ENCODE data around the gene SESN3.

The SESN3 gene

DNA sequence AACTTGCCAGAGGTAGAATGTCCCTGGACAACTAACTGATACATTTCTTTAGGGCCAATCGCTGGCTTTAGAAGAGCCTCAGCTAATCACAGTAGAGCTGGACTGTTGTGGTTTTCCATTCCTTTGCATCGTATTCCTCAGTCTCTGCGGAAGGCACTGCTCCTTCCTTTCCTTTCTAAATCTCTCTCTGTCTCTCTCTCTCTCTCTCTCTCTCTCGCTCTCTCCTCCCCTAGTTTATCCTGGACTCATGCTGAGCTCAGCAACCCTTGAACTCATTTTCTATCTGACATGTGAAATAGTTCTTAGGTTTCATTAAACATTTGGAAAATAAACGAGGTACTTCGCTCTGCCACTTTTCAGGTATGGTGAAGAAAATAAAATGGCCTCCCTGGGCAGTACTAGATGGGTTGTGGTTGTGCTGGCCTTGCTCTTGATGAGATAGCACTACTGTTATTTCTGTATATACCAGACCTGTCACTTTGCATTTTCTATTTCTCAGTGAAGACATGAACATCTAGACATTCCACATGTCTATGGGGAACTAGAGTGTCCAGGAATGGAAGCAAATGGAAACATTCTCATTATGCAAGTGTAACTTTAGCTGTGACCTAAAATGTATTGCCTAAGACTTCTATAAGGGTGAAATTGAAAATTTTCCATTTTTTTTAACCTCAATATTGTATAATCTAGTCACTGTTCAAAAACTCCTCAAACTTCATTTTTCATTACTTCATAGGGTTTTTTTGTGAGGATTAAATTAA, 12.0 kb upstream of the SESN3 start:
- TF ChIP-seq, protein P1, sequence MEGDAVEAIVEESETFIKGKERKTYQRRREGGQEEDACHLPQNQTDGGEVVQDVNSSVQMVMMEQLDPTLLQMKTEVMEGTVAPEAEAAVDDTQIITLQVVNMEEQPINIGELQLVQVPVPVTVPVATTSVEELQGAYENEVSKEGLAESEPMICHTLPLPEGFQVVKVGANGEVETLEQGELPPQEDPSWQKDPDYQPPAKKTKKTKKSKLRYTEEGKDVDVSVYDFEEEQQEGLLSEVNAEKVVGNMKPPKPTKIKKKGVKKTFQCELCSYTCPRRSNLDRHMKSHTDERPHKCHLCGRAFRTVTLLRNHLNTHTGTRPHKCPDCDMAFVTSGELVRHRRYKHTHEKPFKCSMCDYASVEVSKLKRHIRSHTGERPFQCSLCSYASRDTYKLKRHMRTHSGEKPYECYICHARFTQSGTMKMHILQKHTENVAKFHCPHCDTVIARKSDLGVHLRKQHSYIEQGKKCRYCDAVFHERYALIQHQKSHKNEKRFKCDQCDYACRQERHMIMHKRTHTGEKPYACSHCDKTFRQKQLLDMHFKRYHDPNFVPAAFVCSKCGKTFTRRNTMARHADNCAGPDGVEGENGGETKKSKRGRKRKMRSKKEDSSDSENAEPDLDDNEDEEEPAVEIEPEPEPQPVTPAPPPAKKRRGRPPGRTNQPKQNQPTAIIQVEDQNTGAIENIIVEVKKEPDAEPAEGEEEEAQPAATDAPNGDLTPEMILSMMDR (conservative IDR thresholded peaks at IDR 0.05; ENCODE audit: low read depth, low read length): no peak
- no peak overlapping the region for H3K4me3 ChIP-seq (ENCODE audit: low read length)

DNA sequence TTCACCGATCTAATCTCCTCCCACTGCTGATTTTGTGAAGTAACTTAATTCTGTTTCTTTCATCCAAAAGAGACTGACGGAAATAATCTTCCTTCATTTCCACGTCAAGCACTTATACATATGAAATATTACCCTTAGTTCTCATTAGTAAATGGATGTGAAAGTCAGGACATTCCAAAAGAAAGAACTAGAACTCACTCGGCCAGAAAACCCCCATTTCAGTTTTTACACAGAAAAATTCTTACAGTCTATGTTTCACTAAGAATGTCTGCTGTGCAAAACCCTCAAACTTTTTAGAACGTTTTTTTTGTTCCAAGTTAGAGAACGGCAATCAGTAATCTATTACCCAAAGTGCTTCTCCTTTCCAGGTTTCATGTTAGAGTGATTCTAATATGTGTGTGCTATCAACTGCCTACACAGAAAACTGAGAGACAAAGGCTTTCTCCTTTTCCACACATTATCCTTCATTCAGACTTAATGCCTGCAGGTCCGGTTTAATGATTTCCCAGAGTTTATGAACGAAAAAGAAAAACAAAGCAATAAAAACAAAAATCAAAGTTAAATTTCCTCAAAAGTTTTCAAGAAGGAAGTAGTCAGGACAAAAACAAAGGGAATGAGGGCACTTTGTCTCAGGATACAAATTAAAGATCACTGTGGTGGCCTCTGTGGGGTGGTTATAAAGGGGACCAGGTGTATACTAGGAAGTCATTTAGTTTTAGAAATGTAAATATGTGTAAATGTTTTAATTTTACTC, 11.3 kb upstream of the SESN3 start:
- no peak overlapping the region for H3K4me3 ChIP-seq (ENCODE audit: low read length)
- no peak for DNase-seq (ENCODE audit: low read depth)
- TF ChIP-seq, protein P1 (conservative IDR thresholded peaks at IDR 0.05; ENCODE audit: low read depth, low read length): no peak

More for the DNA sequence above, 12.0 kb upstream of the SESN3 start:
- no peak for DNase-seq (ENCODE audit: low read depth)

DNA sequence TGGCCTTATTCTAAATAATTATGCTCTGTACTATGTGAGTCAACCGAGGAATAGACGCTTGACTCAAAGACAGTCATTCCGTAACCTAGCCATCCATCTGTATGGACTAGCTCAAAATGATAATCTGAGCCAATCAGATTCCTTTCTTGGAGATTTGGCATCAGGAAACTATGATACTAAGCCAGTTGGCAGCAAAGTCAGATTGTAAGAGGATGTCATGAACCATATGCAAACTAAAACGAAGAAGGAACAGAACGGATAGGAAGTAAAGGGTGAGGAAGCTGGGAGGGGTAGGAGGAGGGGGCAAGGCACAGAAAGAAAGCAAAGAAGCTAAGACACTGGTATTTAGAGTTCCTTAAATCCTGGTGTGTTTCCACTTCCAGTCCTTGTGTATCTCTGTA, 10.7 kb upstream of the SESN3 start:
- no peak overlapping the region for H3K4me3 ChIP-seq (ENCODE audit: low read length)
- TF ChIP-seq, protein P1 (conservative IDR thresholded peaks at IDR 0.05; ENCODE audit: low read depth, low read length): no peak
- DNase-seq (ENCODE audit: low read depth): no peak

DNA sequence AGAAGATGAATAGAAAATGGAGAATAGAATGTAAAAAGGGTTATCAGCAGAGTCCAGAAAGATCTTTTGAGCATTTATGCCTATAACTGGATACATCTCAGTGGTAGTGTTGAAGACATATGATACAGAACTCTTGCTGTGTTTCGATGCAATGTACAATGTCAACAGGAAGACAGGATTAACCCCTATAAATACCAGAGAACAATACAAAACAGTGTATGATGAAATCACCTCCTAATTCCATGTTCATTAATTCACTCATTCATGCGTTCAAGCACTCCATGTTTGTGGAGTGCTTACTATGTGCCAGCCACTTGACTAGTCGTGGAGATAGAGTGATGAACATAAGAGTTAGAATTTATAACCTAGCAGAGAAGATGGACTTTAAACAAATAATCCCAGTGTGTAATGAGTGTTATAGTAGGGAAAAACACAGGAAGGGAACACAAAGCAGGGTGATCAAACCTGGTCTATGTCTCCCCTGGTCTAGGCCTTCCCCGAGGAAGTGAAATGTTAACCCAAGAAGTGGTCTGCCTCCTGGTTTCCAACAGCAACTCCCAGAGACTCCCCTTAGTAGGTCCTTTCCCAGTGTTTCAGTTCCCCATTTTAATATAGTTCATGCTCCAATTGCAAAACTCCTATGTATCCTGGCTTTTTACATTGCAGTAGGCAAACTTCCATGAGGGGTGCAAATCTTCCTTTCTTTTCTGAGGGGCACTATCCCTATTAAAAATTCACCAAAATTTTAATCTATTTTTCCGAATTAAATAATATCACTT, 9.1 kb upstream of the SESN3 start:
- TF ChIP-seq, protein P1 (conservative IDR thresholded peaks at IDR 0.05; ENCODE audit: low read depth, low read length): no peak
- no peak overlapping the region for H3K4me3 ChIP-seq (ENCODE audit: low read length)
- no peak for DNase-seq (ENCODE audit: low read depth)

DNA sequence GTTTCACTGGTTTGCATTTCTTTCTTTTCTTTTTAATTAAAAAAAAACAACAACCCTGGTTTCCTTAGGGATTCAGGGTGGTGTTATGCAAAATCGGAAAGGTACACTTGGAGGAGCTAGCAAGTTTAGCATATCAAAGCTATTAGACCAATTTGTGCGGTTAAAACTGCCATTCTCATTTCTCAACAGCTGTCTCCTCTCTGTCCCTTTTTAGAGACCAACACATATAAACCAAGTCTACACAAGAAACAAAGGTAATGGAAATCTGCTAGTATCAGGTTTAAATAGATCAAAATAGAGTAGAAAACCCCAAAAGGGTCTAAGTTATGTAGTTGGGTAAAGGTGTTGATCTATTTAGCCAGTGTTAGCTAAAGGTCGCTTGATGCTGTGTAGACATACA, 1.7 kb upstream of the SESN3 start:
- DNase-seq (ENCODE audit: low read depth): no peak
- TF ChIP-seq, protein P1 (conservative IDR thresholded peaks at IDR 0.05; ENCODE audit: low read depth, low read length): no peak
- H3K4me3 ChIP-seq (ENCODE audit: low read length): peak overlapping the region; percentile 54

DNA sequence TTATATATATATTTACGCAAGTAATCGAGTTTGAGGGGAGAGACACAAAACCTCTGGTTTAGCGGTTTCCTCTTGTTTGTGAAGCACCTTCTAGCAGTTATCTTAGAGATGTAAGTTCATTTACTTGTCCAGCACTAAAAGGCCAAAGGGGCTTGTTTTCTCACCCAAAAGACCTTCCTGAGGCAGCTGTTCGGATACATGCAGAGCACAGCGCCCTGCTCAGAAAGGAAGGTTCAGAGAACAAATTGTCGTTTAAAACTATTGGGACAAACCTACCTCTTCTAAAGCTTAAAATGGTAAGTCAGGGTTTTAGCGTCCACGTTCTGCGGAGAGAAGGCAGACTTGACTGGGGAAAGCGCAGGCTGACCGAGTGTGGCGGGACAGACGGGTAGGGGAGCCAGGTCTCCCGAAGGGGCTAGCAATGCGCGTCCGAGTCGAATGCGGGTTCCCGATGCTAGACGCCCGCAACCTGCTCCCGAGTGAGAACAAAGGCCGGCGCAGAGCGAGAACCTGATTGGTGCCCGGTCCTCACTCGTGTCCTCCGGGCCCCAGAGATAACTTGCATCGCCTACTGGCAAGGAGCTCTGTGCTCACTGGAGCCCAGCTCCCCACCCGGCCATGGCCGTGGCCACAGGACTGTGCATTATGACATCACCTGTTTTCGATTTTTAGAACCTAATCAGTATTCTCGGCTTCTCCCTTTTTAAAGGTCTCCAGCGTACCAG, 1.0 kb upstream of the SESN3 start:
- DNase-seq (ENCODE audit: low read depth): peak; percentile 46
- TF ChIP-seq, protein P1 (conservative IDR thresholded peaks at IDR 0.05; ENCODE audit: low read depth, low read length): no peak
- H3K4me3 ChIP-seq (ENCODE audit: low read length): peak overlapping the region; percentile 54
